T47D (cell line): ENCODE measurements around the gene RBM10.
"Not testable (repeated sequence)": the region's sequence is repeated elsewhere in the genome, so short reads cannot be mapped to it uniquely, and the experiment has no call there.

ENCODE experiments used
- DNase-seq, 2 experiments: peaks; one replicate each; pipeline versions ENCODE4 v3.0.0 to v3.0.0-alpha.2; 2011 to 2012; ENCODE audit warnings: low read depth in 1 of 2, low spot score in 1 of 2
- JUND ChIP-seq: IDR thresholded peaks from 2 replicates; pipeline ENCODE4 v1.6.1; 2012; ENCODE audit warnings: low read depth
- in situ Hi-C: cut with HindIII; loops from 2 replicates; pipeline ENCODE4 v1.10.0; 2016; ENCODE audit warnings: low sequenced_read_pairs, low pct_unique_long_range_greater_than_20kb

Gene RBM10

DNA sequence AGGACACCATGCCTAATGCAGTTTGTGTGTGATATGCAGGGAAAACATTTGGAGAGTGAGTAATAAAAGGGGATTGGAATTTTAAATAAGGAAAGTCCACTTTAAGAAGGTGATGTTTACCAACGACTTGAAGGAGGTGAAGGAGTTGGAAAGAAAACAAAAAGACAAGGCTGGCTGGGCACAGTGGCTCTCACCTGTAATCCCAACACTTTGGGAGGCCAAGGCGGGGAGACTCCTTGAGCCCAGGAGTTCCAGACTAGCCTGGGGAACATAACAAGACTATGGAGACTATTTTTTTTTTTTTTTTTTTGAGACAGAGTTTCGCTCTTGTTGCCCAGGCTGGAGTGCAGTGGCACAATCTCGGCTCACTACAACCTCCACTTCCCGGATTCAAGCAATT is 11.5 kb upstream of the RBM10 start:
- no peak for TF ChIP-seq JUND
- in situ Hi-C loops: no loop called here
- no peak for DNase-seq

DNA sequence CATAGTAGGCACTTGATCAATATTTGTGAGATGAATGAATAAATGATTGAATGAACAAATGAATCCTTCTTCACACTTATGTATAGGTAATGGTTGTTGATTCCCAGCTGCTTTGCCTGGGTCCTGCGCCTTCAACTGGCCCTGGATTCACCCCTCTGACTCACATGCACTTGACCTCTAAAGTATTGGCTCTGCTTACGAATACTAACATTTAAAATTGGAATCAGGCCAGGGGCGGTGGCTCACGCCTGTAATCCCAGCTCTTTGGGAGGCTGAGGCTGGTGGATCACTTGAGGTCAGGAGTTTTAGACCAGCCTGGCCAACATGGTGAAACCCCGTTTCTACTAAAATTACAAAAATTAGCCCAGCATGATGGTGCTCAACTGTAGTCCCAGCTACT is 9.4 kb upstream of the RBM10 start:
- in situ Hi-C loops, DNase-seq: not testable (repeated sequence)

DNA sequence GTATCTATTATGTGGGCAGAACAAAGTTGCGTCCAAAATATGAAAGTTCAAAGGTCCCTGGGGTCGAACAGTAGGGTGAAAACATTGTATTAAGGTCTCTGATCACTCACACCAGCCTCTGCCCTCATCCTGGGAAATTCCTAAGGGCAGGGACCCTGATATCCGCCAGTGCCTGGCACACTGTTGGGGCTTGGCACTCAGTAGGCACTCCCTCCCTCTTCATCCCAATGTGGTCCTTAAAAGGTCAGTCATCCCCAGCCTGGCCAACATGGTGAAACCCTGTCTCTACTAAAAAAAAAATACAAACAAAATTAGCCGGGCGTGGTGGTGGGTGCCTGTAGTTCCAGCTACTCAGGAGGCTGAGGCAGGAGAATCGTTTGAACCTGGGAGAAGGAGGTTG is 6.8 kb upstream of the RBM10 start:
- DNase-seq: no peak
- no peak for TF ChIP-seq JUND
- in situ Hi-C loops: no loop called here

DNA sequence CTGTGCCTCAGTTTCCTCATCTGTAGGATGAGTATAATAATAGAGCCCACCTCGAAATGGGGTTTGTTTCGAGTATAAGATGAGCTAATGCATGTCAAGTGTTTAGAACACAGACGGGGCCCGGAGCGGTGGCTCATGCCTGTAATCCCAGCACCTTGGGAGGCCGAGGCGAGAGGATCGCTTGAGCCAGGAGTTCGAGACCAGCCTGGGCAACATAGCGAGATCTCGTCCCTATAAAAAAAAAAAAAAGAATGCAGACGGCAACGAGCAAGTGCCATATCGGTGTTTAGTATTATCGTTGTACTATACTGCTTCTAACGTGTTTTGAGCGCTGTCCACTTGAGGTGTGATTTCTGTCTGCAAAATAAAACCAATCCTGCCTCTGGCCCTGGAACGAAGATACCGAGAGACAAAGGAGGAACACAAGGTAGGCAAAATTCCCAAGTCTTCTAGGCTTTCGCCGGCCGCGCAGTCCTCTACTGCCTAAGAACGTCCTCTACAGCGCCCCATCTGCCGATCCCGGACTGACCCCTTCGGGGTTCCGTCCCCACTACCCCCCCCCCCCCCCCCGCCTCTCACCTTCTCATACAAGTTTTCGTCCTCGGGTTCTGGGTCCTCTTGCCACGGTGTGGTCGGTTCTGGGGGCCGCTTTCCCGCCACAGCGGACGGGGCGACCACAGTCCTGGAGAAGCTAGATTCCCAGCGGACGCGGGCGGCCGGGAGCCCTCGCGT is 961 bp upstream of the RBM10 start:
- in situ Hi-C loops: no loop called here
- no peak for TF ChIP-seq JUND
- peak; percentile 23 to 54 for DNase-seq

DNA sequence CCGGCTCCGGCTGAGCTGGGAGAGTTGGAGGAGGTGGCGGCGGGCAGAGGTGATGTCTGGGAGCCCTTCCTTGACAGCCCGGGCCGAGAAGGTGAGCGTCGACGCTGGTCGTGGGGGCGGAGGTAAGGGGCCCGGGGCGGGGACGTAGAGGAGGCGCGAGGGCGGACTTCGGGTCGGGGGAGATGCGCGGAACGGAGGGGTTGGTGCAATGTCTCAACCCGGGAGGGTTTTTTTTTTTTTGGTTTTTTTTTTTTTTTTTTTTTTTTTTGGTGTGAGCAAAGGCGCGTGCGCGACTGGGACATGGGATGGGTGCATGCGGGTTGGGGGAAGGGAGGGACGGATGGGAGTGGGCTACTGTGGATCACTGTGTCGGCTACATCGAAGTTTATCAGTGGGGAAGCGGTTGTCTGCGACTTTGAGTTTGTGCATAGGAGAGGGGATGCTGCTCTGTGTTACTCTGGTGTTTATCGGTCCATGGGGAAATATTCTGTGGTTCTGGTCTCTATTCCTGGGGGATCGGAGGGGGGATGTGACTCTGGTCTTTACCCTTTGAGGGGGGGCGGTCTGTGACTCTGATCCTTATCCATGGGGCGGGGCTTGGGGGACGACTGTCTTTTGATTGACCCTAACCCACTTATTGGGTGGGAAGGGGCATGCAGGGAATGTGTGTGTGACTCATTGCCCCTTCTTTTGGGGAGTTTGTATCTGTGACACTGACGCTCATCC is 537 bp downstream of the RBM10 start:
- peak in 1 of 2 experiments; percentile 16 for DNase-seq
- no peak for TF ChIP-seq JUND
- in situ Hi-C loops: no loop called here

DNA sequence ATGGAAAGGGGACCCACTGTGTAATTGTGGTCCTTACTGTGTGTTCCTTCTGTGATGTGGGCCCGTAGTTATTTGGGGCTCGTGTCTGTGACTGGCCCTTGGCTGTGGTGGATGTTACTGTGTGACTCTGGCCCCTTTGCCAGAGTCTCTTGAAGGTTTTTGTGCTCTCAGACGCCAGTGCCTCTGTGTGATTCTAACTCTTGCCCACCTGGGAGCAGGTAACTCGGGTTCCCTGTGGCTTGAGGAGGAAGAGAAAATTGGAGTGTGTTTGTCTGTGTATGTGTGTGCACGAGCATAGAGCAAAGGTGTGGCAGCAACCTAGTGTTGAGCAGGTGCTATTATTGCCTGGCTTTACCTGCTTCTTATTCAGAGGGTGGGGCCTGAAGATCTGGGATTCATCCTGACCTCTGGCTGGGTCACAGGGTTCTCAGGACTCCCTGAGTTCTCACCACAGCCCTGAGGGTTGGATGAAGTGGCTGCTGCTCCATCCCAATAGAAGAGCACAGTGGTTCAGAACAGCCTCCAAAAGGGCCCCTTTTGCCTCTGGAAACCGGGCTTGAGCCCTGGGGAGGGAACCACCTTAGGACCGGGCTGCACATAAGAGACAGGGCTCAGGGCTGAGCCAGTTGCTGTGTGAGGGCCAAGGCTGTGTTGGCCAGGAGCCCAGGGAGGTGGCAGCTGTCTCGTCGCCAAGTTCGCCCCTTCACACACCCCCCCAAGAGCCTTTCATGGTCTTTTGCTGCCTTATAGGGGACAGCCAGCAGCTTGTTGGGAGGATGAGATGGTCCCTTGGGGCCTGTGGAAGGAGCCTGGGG is 1.3 kb downstream of the RBM10 start:
- no peak for TF ChIP-seq JUND
- DNase-seq: peak in 1 of 2 experiments; percentile 19
- in situ Hi-C loops: no loop called here

DNA sequence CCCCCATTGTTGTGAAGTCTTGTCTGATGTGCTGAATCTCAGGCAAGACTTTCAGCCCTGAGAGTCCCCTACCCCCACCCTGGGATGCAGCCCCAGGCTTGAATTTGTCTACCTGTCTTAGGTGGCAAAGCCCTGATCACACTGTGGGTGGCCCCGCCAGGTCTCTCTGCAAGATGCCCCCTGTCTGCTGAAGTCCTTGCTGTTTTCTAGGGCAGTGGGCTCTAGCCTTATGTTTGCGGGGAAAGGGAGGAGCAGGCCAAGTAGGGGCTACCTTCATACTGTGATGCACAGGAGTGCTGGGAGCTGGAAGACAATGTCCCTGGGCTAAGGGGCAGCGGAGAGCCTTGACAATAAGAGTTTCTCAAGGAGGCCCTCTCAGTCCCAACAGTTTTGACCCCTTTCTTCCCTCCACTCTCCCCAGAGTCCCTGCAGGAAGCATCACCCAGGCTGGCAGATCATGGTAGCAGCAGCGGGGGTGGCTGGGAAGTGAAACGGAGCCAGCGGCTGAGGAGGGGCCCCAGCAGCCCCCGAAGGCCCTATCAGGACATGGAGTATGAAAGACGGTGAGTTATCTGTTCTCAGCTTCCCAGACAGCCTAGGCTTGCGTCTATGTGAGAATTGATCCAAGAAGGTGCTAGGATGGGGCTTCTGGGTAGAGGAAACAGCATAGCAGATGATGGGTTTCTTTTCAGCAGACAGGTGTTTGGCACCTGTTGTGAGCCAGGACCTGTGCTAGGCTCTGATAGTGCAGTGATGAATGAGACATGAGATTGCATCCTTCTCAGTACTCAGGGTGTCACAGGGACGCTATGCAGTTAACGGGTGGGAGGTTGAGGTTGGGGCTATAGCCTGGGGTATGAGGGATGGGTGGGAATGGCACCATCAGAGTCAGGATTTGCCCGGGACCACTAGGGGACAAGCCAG is 2.2 kb downstream of the RBM10 start:
- in situ Hi-C loops: no loop called here
- TF ChIP-seq JUND: no peak
- DNase-seq: no peak

DNA sequence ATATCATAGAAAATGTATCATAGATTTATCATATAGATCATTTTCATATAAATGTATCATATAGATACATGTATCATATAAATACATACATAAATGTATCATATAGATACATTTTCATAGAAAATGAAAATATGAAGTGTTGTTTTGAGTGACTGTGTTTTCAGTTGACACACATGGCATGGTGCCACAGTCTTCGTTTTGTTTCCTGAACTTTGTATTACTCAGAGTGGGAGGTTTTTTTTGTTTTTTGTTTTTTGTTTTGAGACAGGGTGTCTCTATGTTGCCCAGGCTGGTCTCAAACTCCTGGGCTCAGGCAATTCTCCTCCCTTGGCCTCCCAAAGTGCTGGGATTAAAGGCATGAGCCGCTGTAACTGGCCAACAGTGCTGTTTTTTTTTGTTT is 3.9 kb downstream of the RBM10 start:
- in situ Hi-C loops: no loop called here
- no peak for DNase-seq
- TF ChIP-seq JUND: no peak

DNA sequence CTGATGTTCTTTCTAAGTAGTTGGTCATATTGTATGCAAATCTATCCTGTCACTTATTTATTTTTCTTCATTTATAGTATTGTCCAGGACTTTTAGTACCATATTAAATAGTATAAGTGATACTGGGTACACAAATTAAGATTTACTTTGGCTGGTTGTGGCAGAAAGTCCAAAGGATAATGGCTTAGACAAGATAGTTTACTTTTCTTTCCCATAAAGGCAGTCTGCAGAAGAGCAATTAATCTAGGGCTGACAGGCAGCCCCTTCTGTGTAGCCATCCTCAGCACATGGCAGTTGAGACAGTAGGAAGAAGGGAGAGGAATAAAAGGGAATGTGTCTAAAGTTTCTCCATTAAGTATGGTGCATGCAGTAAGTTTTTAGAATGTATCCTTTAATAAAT is 6.4 kb downstream of the RBM10 start:
- no peak for TF ChIP-seq JUND
- in situ Hi-C loops: no loop called here
- no peak for DNase-seq

DNA sequence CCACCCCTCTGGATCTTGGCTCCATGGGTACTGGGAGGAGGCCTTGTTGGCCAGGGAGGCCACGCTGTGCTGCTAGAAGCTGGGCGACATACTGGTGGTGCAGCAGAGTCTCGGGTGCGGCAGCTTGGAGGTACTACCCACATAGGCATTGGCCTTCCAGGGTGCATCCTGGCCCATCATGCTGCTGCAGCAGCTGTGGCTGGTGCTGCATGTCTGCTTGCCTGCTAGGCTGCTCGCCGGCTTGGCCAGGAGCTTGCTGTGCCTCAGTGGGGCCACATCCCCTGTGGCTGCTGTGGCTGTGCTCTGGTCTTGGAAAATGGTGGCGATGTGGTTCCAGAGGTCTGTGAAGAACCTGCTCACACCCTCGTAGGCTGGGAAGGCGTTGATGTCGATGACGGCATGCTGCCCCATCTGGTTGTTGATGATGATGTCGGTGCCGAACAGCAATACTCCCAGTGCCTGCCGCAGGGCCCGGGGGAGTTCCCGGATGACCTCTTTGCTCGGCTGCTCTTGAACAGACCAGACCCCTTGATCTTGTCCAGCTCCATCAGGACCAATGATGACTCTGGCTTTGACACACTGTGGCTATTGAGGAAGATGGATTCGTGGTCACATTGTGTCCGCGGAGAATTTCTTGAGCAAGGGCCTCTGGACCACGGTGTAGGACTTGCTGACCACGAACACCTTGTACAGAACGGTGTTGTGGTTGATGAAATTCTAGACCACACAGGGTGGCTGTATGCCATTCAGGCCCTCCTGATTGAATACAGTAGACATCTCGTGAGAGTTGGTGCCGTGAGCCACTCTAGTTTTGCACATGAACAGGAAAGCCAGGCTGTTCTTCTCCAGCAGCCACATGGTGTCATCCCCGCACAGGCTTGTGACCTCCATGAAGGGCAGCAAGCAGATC is 11.8 kb downstream of the RBM10 start:
- in situ Hi-C loops: no loop called here
- no peak for DNase-seq
- no peak for TF ChIP-seq JUND

DNA sequence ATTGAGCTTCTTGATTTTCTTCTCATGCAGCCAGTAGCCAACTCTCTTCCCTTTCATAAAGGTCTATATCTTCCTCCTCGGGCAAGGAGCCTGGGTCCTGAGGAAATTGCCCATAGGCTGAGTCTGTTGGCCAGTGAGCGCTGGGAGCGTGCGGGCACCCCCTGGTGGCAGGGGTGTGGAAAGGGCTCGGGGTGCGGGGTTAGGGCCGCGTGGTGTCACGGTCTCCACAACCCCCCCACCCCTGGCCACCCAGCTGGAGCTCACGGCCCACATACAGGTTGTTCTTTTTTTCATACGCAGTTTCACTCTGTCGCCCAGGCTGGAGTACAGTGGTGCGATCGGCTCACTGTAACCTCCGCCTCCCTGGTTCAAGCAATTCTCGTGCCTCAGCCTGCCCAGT is 13.1 kb downstream of the RBM10 start:
- DNase-seq: no peak
- in situ Hi-C loops: no loop called here
- TF ChIP-seq JUND: no peak
